ENCODE results near the gene MARVELD1. TPM values are rescaled to one million over a fixed set of nuclear protein-coding genes. Genes with fewer than 3 reads are reported as not detected.

MARVELD1 gene
- total and polyA plus RNA-seq, 2 experiments from 2014 or later = 7.3 to 23.7 TPM

DNA sequence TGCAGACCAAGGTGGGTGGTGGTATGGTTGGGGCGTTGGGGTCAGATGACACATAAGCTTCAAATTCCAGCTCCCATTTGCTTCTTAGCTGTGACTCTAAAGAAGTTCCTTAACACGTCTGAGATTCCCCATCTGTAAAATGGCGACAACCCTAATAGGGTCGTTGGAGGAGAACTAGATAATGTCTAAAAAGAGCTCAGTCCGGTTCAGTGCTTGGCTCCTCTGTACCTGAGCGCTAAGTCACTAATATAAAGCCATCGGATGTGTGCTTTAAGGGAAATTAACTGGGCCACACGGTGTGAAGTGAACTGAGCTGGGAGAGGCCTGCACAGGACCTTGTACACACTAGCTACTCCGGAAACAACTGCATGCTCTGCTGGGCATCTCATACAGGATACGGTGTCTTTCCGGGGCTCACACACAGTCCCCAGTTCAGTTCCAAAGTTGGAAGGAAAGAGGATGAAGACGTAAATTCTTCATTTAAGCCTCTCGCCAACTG, 22.9 kb downstream of the MARVELD1 start:
- peaks cover 4% of the 10 kb centered on the region; the same call in 1 of the 2 replicates for H3K36me3 ChIP-seq (ENCODE audit: insufficient read depth)
- H3K4me3 Mint-ChIP-seq = peak overlapping the region; percentile 87
- H3F3A ChIP-seq (replicated peaks; ENCODE audit: low read depth) = no peaks in the 10 kb centered on the region
- no peak overlapping the region for H3K4me2 ChIP-seq
- peaks cover 11% of the 10 kb centered on the region for H3K4me1 Mint-ChIP-seq
- peaks cover 29% of the 10 kb centered on the region for H3K27me3 Mint-ChIP-seq (ENCODE audit: insufficient read depth, low read depth, poor library complexity)
- peaks cover 18% of the 10 kb centered on the region for H4K20me1 ChIP-seq (replicated peaks; ENCODE audit: insufficient read depth)
- H3K27ac Mint-ChIP-seq = peak overlapping the region; percentile 96; the same call in 1 of the 2 replicates
- H3K27ac ChIP-seq (ENCODE audit: low read depth) = no peak overlapping the region
- peaks cover 16% of the 10 kb centered on the region for H3K9me3 Mint-ChIP-seq
- H3K27me3 ChIP-seq (ENCODE audit: insufficient read depth) = peaks cover 27% of the 10 kb centered on the region
- peaks cover 42% of the 10 kb centered on the region for H3K79me2 ChIP-seq (replicated peaks; ENCODE audit: insufficient read depth)
- no peak overlapping the region for H3K4me3 ChIP-seq
- DNase-seq (ENCODE audit: low spot score) = no peak
- H2AFZ ChIP-seq = peak overlapping the region; percentile 77; the same call in 1 of the 2 replicates
- TF ChIP-seq ZNF114 (CRISPR knock-in tag; IDR thresholded peaks at IDR 0.05) (no peak), ZNF331 (CRISPR knock-in tag; IDR thresholded peaks at IDR 0.05; ENCODE audit: low read depth) (no peak), STAT1 (IDR thresholded peaks at IDR 0.05; ENCODE audit: unreplicated experiment) (no peak)
- TF ChIP-seq, protein P1, sequence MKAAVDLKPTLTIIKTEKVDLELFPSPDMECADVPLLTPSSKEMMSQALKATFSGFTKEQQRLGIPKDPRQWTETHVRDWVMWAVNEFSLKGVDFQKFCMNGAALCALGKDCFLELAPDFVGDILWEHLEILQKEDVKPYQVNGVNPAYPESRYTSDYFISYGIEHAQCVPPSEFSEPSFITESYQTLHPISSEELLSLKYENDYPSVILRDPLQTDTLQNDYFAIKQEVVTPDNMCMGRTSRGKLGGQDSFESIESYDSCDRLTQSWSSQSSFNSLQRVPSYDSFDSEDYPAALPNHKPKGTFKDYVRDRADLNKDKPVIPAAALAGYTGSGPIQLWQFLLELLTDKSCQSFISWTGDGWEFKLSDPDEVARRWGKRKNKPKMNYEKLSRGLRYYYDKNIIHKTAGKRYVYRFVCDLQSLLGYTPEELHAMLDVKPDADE (IDR thresholded peaks at IDR 0.05) = 0 out of 2 replicates have a peak, but pooled peaks have one; percentile 9
- peak; percentile 11 for ATAC-seq
- peaks cover 10% of the 10 kb centered on the region; the same call in 1 of the 2 replicates for H3K9me2 ChIP-seq (ENCODE audit: insufficient read depth)
- peaks cover 6% of the 10 kb centered on the region for H3K4me1 ChIP-seq (ENCODE audit: insufficient read depth)
- H3K36me3 Mint-ChIP-seq (ENCODE audit: low read depth) = peaks cover 52% of the 10 kb centered on the region

DNA sequence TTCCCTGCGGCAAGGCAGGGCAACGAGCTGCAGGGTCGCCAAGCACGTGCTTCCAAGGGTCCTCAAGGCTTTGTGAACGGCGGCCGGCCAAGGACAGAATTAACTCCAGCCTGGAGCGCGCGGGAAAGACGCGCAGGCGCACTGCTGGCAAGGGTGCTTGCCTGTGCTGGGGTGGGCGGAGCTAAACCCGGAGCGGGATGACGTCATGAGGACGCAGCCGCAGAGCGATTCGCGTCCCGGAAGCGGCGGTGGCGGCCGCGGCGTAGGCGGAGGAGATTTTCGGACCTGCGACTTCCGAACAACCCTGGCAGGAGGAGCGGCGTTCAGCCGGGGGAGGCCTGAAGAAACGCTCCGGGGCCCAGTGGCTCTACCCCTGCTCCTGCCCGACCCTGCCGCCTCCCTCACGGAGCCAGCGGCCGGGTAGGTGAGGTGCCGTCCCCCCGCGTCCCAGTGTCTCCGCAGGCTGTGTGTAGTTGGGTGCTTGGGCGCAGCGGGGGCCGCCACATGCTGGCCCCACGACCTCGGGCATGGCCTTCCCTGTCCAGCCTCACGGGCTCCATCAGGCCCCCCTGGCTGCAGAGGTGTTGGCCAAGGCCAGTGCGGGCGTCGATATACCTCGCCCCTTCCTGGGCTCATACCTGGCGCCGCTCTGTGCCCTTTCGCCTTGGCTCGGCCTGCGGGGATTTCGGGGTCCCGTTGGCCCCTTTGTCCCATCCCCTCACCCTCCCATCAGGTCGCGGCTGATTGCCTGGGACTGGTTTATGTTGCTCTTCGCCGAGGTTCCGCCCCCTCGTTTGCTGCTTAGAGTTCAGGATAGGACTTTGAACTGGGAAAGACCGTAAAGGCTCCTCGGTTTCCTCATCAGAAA, 23.6 kb downstream of the MARVELD1 start, which contains the start of gene ZFYVE27:
Gene ZFYVE27 (plus strand): TSS at position 227 of the 868 bp plus-strand sequence. CDS start 1,350 bp downstream, outside the sequence.
- DNase-seq (ENCODE audit: low spot score) (peak; percentile 97), ATAC-seq (peak; percentile 83)
- H3K79me2 ChIP-seq (replicated peaks; ENCODE audit: insufficient read depth) = peaks cover 47% of the 10 kb centered on the region
- H4K20me1 ChIP-seq (replicated peaks; ENCODE audit: insufficient read depth) = peaks cover 18% of the 10 kb centered on the region
- H3K27me3 ChIP-seq (ENCODE audit: insufficient read depth) = peaks cover 27% of the 10 kb centered on the region
- H3K9me3 Mint-ChIP-seq = peaks cover 16% of the 10 kb centered on the region
- no peaks in the 10 kb centered on the region for H3F3A ChIP-seq (replicated peaks; ENCODE audit: low read depth)
- peaks cover 29% of the 10 kb centered on the region for H3K27me3 Mint-ChIP-seq (ENCODE audit: insufficient read depth, low read depth, poor library complexity)
- H3K36me3 Mint-ChIP-seq (ENCODE audit: low read depth) = peaks cover 54% of the 10 kb centered on the region
- H3K27ac Mint-ChIP-seq = peak within 1 kb of the TSS; percentile 96
- H2AFZ ChIP-seq = peak within 1 kb of the TSS; percentile 80
- peaks cover 5% of the 10 kb centered on the region; the same call in 1 of the 2 replicates for H3K36me3 ChIP-seq (ENCODE audit: insufficient read depth)
- H3K4me1 Mint-ChIP-seq = peaks cover 11% of the 10 kb centered on the region
- peak within 1 kb of the TSS; percentile 14; the same call in 1 of the 2 replicates for H3K27ac ChIP-seq (ENCODE audit: low read depth)
- peak within 1 kb of the TSS; percentile 87 for H3K4me3 Mint-ChIP-seq
- peak within 1 kb of the TSS; percentile 97 for H3K4me3 ChIP-seq
- peaks cover 10% of the 10 kb centered on the region; the same call in 1 of the 2 replicates for H3K9me2 ChIP-seq (ENCODE audit: insufficient read depth)
- TF ChIP-seq, protein P2, sequence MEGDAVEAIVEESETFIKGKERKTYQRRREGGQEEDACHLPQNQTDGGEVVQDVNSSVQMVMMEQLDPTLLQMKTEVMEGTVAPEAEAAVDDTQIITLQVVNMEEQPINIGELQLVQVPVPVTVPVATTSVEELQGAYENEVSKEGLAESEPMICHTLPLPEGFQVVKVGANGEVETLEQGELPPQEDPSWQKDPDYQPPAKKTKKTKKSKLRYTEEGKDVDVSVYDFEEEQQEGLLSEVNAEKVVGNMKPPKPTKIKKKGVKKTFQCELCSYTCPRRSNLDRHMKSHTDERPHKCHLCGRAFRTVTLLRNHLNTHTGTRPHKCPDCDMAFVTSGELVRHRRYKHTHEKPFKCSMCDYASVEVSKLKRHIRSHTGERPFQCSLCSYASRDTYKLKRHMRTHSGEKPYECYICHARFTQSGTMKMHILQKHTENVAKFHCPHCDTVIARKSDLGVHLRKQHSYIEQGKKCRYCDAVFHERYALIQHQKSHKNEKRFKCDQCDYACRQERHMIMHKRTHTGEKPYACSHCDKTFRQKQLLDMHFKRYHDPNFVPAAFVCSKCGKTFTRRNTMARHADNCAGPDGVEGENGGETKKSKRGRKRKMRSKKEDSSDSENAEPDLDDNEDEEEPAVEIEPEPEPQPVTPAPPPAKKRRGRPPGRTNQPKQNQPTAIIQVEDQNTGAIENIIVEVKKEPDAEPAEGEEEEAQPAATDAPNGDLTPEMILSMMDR (conservative IDR thresholded peaks at IDR 0.05; ENCODE audit: low read depth in 2 of 2) = no peak
- TF ChIP-seq CREB1 (CRISPR knock-in tag; IDR thresholded peaks at IDR 0.05; ENCODE audit: low read depth) = peak; percentile 98
- TF ChIP-seq POLR2AphosphoS5 (IDR thresholded peaks at IDR 0.05; ENCODE audit: low read depth) = peak; percentile 94
- no peak for TF ChIP-seq EZH2phosphoT487 (IDR thresholded peaks at IDR 0.05; ENCODE audit: unreplicated experiment)
- H3K4me1 ChIP-seq (ENCODE audit: insufficient read depth) = peaks cover 6% of the 10 kb centered on the region
- H3K4me2 ChIP-seq = peak within 1 kb of the TSS; percentile 94
